Right ventricle myocardium superior (tissue), 1 donor: ENCODE results near the gene LTBP1. TPM values are rescaled to one million over a fixed set of nuclear protein-coding genes. Genes with fewer than 3 reads are reported as not detected.
"Not testable (repeated sequence)": the region's sequence is repeated elsewhere in the genome, so short reads cannot be mapped to it uniquely, and the experiment has no call there.

ENCODE experiments used
- ATAC-seq: fragments of 200-7000 bp; cut with Tn5 transposase; one replicate; pipeline ENCODE4 v1.9.1; 2020; ENCODE audit warnings: mild to moderate bottlenecking; ENCODE audit not compliant: poor library complexity
- DNase-seq: peaks from one replicate; pipeline ENCODE4 v3.0.0-alpha.2; 2020
- intact Hi-C: fragments of 100-400 bp; cut with DNase I; formaldehyde crosslinking; loops from one replicate; pipeline ENCODE4 v1.11.2; 2022
- total RNA-seq: library from RNA; stranded (reverse); fragmentation: NEBNext Ultra II Directional; extraction: Animal tissue kit (Norgen Biotek cat#: 25700); gene quantifications from one replicate; pipeline ENCODE4 v1.2.1, GENCODE V29; 2021
- donor health status: DM: no; HTN: yes; CAD: no; lungs with severe emphysema.

The LTBP1 gene
- total RNA-seq, 1 donor from 2014 or later, result 79.9 TPM

DNA sequence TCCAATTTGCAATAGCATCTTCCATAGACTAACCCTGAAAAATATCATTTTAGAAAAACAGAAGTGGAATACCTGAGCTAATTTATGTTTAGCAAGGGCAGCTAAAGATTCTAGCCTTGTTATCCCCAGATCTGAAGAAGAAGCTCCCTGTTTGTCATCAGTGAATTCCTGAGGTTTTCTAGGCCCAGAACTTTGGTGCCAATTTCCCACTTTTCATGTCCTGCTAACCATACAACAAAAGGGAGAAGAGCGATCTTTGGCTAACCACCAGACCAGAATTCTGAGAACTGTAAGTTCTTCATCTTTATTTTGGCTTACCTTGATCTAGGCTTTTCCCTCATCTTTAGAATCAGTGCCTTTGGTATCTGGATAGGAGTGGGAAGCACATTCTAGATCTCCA, 478.4 kb downstream of the LTBP1 start:
- DNase-seq, result no peak
- no peak for ATAC-seq

DNA sequence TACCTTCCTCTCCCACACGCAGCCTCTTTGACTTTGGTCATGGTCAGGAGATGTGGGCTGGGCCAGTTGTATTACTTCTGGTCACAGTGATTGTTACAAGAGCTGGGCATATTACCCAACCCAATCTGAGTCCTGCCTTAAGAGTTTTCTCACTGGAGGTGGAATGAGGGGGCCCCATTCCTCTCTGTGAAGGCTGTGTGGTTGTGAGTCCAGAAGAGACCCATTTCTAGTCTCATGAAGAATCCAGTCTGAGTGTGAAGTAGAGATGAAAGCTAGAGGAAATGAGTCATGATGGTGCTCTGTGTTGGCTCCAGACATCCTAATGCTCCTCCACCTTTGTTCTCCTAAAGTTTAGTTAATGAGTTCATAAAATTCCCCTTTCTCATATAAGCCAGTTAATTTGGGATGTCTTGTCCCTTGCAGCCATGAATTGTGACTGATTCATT, 478.9 kb downstream of the LTBP1 start:
- no peak for DNase-seq
- no peak for ATAC-seq
- intact Hi-C loops, result no loop called here

More for the DNA sequence above, 478.4 kb downstream of the LTBP1 start:
- intact Hi-C loops, result no loop called here

DNA sequence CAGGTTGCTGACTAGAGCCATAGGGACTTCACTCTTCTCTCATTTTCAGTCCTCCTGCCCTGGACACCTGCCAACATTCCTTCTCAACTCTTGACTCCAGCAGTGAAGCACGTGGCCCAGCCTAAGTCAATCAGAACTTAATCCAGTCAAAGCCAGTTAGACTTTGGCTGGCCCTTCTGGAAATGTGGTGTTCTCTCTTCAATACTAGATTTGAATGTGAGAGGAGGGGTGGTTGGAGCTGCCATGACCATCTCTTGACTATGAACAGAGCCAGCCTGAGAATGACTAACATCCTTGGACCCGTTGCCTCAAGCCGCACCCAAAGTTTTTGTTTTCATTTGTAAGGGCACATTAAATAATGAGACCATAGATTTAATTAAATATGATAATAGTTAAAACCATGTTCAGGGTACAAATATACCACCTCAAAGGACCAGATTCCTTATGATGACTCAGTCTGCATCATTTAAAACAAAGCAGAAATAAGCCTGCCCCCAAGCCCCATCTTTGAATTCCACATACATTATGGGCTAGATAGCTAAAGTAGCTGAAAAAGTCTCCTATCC, 480.0 kb downstream of the LTBP1 start:
- ATAC-seq, result peak; percentile 86
- intact Hi-C loops, result no loop called here
- DNase-seq, result peak; percentile 45

DNA sequence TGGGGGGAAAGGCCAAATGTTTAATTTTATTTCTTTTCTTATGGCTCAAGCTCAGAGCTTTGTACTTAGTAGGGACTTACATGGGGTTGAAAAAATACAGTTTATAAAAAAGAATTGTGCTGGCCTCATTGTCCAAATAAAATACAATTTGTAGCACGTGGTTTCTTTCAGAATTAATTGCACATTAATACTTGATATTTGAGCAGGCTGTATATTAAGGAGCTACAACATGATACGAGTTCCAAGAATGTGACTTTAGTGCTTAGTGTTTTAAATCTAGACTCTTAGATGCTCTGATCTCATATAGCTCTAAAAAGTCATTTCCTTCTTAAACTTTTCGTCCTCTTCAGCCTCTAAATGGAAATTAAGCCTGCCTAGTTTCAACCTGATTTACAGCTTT, 483.3 kb downstream of the LTBP1 start:
- intact Hi-C loops, result no loop called here
- ATAC-seq (no peak), DNase-seq (no peak)

DNA sequence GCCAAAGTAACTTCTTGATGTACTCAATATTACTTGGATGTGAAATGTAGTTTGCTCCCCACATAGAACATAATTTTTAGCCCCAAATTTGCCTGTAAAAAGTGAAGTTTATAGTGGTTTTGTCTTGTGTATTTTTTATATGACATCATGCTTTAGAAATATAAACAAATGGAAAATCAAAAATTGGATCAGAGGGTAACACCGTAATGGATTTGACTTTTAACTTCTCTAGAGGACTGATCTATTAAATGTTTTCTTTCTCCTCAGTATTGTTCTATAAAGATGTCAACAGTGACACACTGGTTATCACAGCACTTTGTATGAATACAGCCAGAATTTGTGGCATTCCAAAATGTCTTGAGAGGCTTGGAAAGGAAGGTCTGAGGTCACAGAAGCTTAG, 484.1 kb downstream of the LTBP1 start:
- ATAC-seq (no peak), DNase-seq (no peak)
- intact Hi-C loops, result no loop called here

DNA sequence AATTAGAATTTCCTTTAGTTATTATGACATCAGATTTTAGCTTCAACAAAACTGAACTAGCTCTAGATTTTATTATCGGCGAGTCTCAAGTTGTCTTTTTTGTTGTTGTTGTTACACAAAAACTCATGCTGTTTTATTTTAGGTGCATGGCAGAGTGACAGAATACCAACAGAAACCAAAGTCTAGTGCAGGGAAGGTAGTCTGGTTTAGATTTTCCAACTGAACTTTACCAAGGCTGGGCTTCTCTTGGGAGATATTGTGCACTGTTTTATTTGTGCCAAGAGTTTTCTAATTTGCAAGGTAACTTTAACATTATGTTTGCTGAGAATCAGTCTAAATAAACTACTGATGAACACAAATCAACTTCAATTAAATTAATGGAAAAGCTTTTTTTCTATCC, 486.1 kb downstream of the LTBP1 start:
- intact Hi-C loops, result no loop called here
- DNase-seq, result no peak
- no peak for ATAC-seq

DNA sequence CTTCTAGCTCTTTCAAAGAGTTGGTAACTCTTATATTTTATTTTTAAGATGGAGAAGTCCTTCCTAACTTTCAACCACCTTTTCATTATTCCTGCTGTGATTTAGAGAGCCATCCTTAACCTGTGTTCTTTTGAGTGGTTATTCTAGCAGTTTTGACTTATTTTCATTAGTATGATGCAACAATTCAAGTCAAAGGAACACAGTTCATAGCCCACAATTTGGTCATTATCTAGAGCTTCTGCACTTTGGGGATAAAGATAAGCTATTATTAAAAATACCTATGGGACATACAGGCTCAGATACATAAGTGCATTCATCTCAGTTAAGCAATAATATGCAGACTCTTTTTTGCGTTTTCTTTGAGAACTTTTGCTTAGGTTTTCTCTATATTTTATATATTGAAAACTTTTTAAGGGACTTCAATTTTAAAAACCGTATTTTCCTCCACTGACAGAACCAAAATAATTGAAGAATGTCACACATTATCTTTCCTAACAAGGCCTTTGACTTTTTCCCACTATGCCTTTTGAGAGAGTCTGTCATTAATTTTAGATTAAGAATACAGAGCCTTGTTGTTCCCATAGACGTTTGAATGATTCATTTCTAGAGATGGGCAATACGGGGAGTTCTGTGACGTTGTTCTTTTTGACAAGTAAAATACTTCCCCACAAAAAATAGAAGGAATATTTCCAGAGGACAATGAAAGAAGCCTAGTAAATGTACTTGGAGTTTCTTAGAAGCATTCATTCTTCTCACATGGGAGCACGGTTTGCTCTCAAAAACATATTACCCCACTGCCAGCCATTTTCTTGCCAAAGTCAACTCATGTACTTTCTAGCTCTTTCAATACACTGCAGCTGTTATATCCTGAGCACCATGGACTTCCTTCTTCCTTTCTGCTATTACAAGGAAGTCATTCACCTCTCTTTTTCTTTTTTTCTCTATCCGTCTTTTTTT, 486.8 kb downstream of the LTBP1 start:
- intact Hi-C loops, result no loop called here
- DNase-seq (no peak), ATAC-seq (peak; percentile 90)

DNA sequence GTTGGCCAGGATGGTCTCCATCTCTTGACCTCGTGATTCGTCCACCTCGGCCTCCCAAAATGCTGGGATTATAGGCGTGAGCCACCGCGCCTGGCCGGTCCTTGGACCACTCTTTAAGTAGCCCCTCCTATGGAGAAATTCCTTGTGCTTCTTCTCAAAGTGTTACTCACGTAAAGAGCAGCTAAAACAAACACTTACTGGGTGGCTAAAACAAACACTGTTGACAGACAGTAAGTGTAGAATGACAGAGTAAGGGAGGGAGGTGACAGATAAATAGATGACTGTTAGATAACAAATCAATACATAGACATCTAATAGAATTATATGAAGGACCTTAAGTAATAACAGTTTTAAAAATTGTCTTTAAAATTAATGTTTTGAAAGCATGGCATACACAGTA, 488.8 kb downstream of the LTBP1 start:
- ATAC-seq (no peak), DNase-seq (no peak)
- intact Hi-C loops, result no loop called here

DNA sequence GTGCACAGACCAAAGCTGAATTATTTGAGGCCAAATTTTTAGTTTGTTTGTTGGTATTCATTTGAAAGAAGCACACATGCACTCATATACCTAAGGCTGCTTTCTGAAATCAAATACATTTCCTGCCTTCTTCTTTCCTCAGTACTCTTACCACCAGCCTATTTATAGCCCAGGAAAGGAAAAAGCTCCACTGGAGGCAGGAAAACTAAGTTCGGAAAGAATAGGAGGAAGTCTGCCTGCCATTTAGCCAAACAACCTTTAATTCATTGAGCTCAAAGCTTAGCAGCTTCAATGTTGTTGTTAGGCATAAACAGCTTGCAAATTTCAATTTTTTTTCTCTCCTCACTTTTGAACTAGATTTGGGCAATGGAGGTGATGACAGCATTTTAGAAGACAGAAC, 489.3 kb downstream of the LTBP1 start:
- ATAC-seq (no peak), DNase-seq (no peak)
- intact Hi-C loops, result no loop called here

DNA sequence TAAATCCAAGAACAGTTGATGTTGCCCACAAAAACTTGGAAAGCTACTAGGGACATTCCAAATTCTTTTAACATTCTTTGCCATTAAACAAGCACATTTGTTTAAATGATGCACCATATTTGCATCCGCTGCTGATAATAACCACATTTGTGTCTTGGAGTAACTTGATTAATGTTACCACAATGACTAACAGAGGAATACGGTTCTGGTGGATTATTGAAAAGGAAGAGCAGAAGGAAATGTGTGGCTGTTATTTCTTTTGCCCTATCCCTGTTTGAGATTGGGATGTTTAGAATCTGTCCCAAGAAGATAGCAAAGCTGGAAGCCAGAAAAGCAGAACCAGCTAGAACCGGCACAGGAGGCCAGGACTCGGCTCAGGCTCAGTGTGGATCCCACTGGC, 490.5 kb downstream of the LTBP1 start:
- no peak for DNase-seq
- intact Hi-C loops, result no loop called here
- ATAC-seq, result no peak

DNA sequence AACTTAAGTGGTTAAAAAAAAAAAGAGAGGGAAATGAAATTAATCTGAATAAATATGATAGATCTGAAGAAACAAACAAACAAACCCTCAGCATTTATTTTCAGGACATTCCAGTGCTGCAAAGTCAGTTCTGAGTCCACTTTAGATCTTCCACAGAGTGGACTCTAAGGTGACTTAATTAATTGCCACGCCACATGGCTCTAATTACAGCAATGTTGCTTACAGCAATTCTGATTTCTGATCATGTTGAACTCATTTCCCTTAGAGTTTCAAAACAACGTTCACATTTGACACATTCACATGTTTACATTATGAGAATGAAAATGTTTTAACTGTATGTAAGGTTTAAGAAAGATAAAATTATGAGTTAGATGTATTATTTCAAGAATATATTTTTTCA, 491.1 kb downstream of the LTBP1 start:
- no peak for ATAC-seq
- DNase-seq, result no peak
- intact Hi-C loops, result no loop called here

DNA sequence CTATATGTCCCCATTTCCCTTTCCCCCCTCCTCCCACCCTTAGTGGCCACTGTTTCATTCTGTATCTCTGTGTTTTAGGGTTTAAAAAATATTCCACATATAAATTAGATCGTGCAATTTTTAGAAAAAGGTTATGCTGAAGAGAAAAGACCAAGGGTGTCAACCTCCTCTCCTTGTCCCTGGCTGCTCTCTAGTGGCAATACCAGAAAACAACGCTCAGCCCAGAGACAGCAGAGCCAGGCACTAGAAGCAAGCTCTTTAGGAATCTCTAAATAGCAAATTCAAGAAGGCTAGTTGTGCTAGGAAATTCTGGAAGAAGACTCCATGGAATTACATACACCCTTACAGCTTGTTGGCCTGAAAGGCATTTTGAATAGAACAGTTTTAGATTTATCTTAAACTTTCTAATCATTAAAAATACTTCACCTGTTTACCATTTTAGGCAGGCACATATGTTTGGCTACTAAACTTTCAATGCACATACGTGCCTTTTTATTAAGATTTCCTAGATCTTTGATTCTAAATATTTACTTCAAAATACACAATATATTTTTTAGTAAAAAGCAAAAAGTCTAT, 494.6 kb downstream of the LTBP1 start:
- intact Hi-C loops, result no loop called here
- DNase-seq (peak; percentile 62), ATAC-seq (peak; percentile 83)

DNA sequence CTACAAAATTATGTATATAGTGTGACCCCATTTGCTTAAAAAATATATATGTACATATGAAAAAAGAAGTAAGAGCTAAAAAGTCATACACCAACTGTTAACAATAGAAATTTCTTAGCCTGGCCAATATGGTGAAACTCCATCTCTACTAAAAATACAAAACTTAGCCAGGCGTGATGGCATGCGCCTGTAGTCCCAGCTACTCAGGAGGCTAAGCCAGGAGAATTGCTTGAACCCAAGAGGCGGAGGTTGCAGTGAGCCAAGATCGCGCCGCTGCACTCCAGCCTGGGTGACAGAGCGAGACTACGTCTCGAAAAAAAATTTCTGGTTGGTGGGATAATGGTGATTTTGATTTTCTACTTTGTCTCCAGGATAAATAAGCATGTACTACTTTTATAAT, 495.3 kb downstream of the LTBP1 start:
- ATAC-seq, intact Hi-C loops, DNase-seq: not testable (repeated sequence)

DNA sequence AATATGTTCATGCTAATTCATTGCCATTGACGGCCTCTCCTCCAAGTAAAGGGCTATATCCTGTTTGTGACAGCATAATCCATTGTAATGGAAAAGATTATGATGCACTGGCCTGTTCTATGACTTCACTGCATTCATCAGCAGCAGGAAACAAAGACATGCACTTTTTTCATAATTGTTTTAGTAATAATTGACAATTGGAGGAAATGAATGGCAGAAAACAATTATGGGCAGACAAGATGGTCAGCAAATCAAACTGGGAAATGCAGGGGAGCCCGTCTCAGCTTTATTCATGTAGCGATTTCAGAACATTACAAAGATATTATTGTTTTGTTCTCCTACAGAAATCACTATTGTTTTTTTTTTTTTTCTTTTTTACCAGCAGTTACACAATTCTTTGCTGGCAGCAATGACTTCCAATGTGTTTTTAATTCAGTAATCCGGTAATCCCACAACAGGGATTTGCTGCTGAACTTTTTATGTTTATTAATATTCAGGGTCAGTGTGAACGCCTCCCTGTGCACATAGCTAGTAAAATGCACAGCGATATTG, 495.9 kb downstream of the LTBP1 start:
- intact Hi-C loops, result no loop called here
- ATAC-seq (peak; percentile 65), DNase-seq (no peak)

DNA sequence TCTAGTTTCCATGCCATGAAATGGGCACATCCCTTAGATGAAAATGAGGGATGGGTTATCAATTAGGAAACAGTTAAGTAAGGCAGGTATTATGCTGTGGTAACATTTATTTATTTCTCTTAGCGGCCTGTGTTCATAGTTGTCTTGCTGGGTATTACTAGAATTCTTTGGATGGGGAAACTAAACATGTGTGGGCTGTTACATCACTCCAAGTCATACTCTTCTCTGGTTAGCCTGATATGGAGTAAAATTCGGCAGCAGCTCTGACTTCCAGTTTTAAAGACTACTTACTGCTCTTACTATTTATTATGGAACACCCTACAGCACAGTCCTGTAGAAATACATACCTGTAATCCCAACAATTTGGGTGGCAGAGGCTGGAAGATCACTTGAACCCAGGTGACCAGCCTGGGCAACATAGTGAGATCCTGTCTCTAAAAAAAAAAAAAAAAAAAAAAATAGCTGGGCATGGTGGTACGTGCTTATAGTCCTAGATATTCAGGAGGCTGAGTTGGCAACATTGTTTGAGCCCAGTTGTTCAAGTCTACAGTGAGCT, 496.6 kb downstream of the LTBP1 start:
- intact Hi-C loops, result no loop called here
- DNase-seq, result no peak
- ATAC-seq, result peak; percentile 68

DNA sequence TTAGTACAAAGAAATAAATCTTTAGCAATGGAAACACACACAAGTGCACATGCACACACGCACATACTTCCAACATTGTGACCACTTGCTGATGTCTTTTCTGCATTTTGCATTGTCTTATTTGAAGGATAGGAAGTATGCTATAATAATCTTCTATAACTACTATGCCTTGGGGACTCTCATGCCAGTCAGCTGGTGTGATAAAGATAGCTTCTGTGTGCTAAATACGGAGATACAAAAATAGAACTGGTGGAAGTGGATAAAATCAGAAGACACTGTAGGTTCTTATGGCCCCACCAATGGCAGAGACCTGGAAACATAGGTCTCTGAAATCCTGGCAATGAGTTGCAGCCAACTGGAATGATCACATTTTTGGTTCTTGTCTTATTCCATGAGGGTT, 498.2 kb downstream of the LTBP1 start:
- ATAC-seq, result peak; percentile 65
- DNase-seq, result no peak
- intact Hi-C loops, result no loop called here

DNA sequence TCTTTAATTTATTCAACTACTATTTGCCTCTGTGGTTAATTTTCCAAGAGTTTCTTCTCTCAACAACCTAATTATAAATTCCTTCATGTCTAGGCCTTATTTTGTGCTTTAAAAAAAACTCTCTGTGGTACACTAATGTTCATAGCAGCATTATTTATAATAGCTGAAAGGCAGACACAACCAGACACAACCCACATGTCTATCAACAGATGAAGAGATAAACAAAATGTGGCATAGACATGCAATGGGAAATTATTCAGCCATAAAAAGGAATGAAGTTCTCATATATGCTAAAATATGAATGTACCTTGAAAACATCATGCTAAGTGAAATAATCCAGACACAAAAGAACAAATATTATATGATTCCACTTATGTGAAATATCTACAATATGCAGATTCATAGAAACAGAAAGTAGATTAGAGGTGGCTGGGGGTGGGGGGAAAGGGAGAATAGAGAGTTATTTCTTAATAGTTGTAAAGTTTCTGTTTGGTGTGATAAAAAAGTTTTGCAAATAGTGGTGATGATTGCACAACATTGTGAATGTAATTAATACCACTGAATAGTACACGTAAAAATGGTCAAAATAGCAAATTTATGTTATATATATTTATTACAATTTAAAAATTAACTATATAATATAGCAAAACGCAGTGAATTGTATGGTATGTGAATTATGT, 501.6 kb downstream of the LTBP1 start:
- intact Hi-C loops, result no loop called here
- no peak for ATAC-seq
- no peak for DNase-seq
